Measurements from ENCODE around the gene SS18L1. TPM values are rescaled to one million over a fixed set of nuclear protein-coding genes. Genes with fewer than 3 reads are reported as not detected.

The SS18L1 gene
- total RNA-seq, 1 experiment from 2014 or later = 29.0 TPM

- TF ChIP-seq, protein P1, sequence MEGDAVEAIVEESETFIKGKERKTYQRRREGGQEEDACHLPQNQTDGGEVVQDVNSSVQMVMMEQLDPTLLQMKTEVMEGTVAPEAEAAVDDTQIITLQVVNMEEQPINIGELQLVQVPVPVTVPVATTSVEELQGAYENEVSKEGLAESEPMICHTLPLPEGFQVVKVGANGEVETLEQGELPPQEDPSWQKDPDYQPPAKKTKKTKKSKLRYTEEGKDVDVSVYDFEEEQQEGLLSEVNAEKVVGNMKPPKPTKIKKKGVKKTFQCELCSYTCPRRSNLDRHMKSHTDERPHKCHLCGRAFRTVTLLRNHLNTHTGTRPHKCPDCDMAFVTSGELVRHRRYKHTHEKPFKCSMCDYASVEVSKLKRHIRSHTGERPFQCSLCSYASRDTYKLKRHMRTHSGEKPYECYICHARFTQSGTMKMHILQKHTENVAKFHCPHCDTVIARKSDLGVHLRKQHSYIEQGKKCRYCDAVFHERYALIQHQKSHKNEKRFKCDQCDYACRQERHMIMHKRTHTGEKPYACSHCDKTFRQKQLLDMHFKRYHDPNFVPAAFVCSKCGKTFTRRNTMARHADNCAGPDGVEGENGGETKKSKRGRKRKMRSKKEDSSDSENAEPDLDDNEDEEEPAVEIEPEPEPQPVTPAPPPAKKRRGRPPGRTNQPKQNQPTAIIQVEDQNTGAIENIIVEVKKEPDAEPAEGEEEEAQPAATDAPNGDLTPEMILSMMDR (conservative IDR thresholded peaks at IDR 0.05) = no peak
- TF ChIP-seq EZH2 (IDR thresholded peaks at IDR 0.05; ENCODE audit: low read depth) = no peak
- Histone ChIP-seq H3F3A (ENCODE audit: insufficient read depth, low read depth) (peaks cover 16% of the 10 kb centered on the region; the same call in 1 of the 2 replicates), H3K79me2 (ENCODE audit: low read depth) (no peaks in the 10 kb centered on the region), H3K4me3 (no peak overlapping the region), H3K9me2 (ENCODE audit: insufficient read depth) (no peaks in the 10 kb centered on the region), H3K4me1 (replicated peaks; ENCODE audit: insufficient read depth) (no peaks in the 10 kb centered on the region), H3K27me3 (ENCODE audit: insufficient read depth, low read depth) (no peaks in the 10 kb centered on the region), H3K27ac (no peak overlapping the region), H3K9me3 (ENCODE audit: insufficient read depth, low read depth) (no peaks in the 10 kb centered on the region), H3K4me2 (no peak overlapping the region), H2AFZ (no peak overlapping the region), H3K36me3 (ENCODE audit: low read depth) (no peaks in the 10 kb centered on the region), H4K20me1 (ENCODE audit: insufficient read depth) (peaks cover 18% of the 10 kb centered on the region)
- ChIA-PET POLR2A (ENCODE audit: unreplicated experiment) (no interaction called here), CTCF (no interaction called here)
- no TSS peak for BruUV-seq (replicated peaks)
- intact Hi-C loops (cut with micrococcal nuclease; ENCODE audit: unreplicated experiment) = no loop called here
- DNase-seq = no peak
These were observed 62.2 kb downstream of the SS18L1 start for GRCh38 chr20:62205618-62206387.

DNA sequence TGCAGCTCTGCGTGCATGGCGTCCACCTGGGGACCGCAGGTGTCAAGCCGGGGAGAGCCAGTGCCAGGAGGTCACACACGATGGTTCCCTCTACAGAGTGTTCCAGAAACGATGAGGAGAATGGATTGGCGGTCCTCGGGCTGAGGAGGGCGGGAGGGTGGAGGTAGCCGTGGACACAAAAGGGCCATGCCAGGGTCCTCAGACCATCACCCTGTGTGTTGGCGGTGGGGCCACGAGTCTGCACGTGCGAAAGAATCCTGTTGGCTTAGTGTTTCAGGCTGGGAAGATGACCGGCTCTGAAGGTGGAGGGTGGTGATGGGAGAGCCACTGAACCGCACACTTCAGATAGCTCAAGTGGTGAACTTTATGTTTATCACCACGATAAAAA is 62.8 kb downstream of the SS18L1 start:
- Histone ChIP-seq H3K4me1 (replicated peaks; ENCODE audit: insufficient read depth) (no peaks in the 10 kb centered on the region), H3K27ac (no peak overlapping the region), H3K27me3 (ENCODE audit: insufficient read depth, low read depth) (no peaks in the 10 kb centered on the region), H3K79me2 (ENCODE audit: low read depth) (no peaks in the 10 kb centered on the region), H3K9me2 (ENCODE audit: insufficient read depth) (no peaks in the 10 kb centered on the region), H2AFZ (no peak overlapping the region), H3F3A (ENCODE audit: insufficient read depth, low read depth) (peaks cover 16% of the 10 kb centered on the region; the same call in 1 of the 2 replicates), H4K20me1 (ENCODE audit: insufficient read depth) (peaks cover 18% of the 10 kb centered on the region), H3K4me3 (no peak overlapping the region), H3K36me3 (ENCODE audit: low read depth) (no peaks in the 10 kb centered on the region), H3K9me3 (ENCODE audit: insufficient read depth, low read depth) (no peaks in the 10 kb centered on the region), H3K4me2 (no peak overlapping the region)
- POLR2A ChIA-PET (ENCODE audit: unreplicated experiment) = no interaction called here
- CTCF ChIA-PET = no interaction called here
- DNase-seq = no peak
- TF ChIP-seq, protein P1 (conservative IDR thresholded peaks at IDR 0.05) = no peak
- no TSS peak for BruUV-seq (replicated peaks)
- intact Hi-C loops (cut with micrococcal nuclease; ENCODE audit: unreplicated experiment) = no loop called here

- H3K4me1 ChIP-seq (replicated peaks; ENCODE audit: insufficient read depth) = no peaks in the 10 kb centered on the region
- H3K4me2 ChIP-seq = no peak overlapping the region
- DNase-seq = no peak
- H3K9me3 ChIP-seq (ENCODE audit: insufficient read depth, low read depth) = no peaks in the 10 kb centered on the region
- no TSS peak for BruUV-seq (replicated peaks)
- POLR2A ChIA-PET (ENCODE audit: unreplicated experiment) = no interaction called here
- CTCF ChIA-PET = no interaction called here
- H3K27ac ChIP-seq = no peak overlapping the region
- intact Hi-C loops (cut with micrococcal nuclease; ENCODE audit: unreplicated experiment) = no loop called here
- no peak overlapping the region for H3K4me3 ChIP-seq
- peaks cover 16% of the 10 kb centered on the region; the same call in 1 of the 2 replicates for H3F3A ChIP-seq (ENCODE audit: insufficient read depth, low read depth)
- H2AFZ ChIP-seq = no peak overlapping the region
- TF ChIP-seq EZH2 (IDR thresholded peaks at IDR 0.05; ENCODE audit: low read depth) = no peak
- TF ChIP-seq, protein P1 (conservative IDR thresholded peaks at IDR 0.05) = no peak
- no peaks in the 10 kb centered on the region for H3K36me3 ChIP-seq (ENCODE audit: low read depth)
- no peaks in the 10 kb centered on the region for H3K79me2 ChIP-seq (ENCODE audit: low read depth)
- H3K27me3 ChIP-seq (ENCODE audit: insufficient read depth, low read depth) = peaks cover 6% of the 10 kb centered on the region; the same call in 1 of the 2 replicates
- peaks cover 14% of the 10 kb centered on the region for H4K20me1 ChIP-seq (ENCODE audit: insufficient read depth)
- no peaks in the 10 kb centered on the region for H3K9me2 ChIP-seq (ENCODE audit: insufficient read depth)
These were observed 64.7 kb downstream of the SS18L1 start for GRCh38 chr20:62208061-62208794.
